Activated CD4-positive, alpha-beta T cell treated with anti-CD3 and anti-CD28 coated beads, Interleukin-2, amount 50 U/mL, for 16 hours (primary cell): ENCODE measurements around the gene MLPH.

Experiments
- DNase-seq: peaks from one replicate; pipeline ENCODE4 v3.0.0-alpha.2; 2020

MLPH gene

GRCh38 chr2:237572021-237572741, 85.1 kb downstream of the MLPH start:
- peak; percentile 84 for DNase-seq

GRCh38 chr2:237572742-237573101, 85.7 kb downstream of the MLPH start:
- no peak for DNase-seq

- DNase-seq, result no peak
Observed at GRCh38 chr2:237573721-237574415, 86.8 kb downstream of the MLPH start.

DNA sequence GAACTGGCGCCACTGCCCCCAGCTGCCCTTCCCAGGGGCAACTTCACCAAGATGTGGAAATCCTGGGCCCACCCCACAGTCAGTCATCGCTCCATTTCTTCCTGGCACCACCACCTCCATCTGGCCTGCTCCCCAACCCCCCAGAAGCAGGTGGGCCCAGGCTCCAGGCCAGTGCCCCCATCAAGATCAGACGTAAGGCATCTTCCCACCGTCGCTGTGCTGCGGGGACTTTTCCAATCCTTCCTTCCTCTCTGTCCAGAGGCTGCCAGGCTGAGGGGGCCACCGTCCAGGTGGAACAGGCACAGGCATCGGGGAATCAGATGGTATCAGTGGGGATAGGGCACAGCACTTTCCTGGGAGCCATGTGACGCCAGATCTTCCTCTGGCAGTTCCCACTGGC, 87.4 kb downstream of the MLPH start:
- DNase-seq, result no peak

DNA sequence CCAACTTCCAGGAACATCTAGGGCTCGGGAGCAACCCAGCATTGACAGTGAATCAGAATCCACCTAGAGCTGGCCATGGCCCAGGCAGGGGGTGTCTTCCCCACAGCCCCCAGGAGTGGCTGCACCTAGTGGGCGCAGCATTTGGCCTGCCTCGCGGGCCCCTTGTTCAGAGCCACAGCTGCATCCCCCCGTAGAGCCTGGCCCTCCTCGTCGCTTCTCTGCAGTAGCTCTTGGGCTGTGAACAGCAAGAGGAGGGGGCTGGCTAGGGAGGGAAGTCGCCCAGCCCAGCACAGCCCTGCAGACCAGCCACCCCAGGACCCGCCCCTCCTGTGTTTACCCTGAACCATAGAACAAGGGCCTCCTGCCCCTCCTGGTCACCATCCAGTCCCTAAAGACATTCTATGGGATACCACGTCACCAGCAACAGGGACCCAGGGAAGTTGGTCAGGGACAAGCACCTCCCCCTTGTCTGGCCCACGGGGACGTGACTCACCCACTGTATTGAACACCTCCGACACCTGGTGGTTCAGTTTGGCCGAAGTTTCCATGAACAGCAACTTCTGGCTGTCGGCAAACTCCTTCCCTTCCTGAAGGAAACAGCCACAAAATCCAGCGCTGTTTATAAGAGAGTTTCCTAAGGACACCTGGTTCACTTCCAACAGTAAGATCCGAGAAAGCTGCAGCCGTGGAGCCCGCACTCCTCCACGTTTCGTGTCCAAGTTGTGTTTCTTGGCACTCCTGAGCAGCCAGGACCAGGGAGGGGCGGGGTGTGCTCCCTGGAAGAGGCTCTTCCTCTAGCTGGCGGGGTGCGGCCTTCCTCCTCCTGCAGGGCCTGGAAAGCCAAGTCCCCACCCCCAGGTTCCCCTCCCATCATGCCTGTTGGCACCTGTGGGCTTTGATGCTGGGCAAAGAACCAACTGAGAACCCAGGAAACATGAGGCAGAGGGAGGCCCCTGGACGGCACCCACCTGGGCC, 88.1 kb downstream of the MLPH start:
- no peak for DNase-seq

GRCh38 chr2:237575869-237576862, 89.1 kb downstream of the MLPH start:
- no peak for DNase-seq

GRCh38 chr2:237576974-237577373, 89.9 kb downstream of the MLPH start:
- no peak for DNase-seq

DNA sequence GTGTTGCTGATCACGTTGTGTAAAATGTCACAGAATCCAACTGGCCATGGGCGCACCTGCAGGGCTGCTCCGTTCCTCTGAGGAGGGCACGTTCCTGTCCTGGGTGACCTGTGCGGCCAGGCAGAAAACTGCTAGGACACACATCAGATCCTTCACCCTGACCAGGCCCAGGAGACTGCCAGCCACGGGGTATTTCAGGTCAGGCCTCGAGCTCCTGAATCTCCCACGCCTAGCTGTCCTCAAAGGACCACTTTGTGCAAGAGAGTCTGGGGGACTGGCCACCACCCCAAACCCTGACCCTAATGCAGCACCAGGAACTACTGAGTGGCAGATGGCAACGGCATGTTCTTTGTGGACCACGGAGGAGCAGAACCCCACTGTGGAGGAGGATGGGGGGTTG, 90.4 kb downstream of the MLPH start:
- no peak for DNase-seq

GRCh38 chr2:237577956-237578870, 91.2 kb downstream of the MLPH start:
- no peak for DNase-seq

GRCh38 chr2:237581326-237581725, 94.3 kb downstream of the MLPH start:
- DNase-seq, result no peak

- peak; percentile 67 for DNase-seq
Observed at GRCh38 chr2:237581751-237582746, 95.0 kb downstream of the MLPH start.

DNA sequence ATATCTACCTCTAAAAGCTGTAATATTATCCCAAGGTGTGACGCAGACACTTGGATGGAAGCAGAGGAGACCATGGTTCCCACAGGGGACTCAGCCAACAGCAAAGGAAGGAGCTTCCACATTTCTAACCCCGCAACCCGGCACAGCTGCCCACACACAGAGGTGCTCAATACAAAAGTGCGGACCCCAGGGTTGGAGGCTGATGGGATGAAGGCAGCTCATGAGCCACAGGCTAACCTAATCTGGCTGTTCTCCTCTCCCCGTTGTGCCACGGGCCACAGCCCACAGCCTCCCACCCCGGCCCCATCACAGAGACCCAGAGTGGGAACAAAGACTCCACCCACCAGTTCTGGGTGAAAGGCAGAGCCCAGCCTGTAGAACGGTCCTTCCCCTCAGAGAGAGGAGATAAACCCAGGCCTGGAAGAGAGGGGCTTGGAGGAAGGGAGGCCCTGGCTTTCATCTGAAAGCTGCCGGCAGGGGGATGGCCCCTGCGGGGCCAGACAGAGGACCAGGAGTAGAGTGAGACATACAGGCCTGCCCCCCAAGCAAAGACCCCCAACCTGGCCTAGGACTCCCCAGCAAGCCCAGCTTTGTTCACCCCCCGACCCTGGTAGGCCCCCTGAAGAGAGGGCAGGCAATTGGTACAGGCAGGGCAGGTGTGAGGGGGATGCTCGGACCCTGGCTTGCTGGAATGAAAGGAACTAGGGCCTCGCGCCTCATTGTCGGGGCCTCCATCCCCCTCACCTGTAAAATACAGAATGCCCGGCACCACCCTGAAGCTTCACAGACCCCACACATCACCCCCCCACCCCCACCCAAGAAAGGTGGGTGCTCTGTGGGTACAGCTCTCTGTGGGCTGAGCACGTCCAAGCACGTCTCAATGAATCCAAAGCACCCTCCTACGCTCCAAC, 96.6 kb downstream of the MLPH start:
- DNase-seq, result no peak

DNA sequence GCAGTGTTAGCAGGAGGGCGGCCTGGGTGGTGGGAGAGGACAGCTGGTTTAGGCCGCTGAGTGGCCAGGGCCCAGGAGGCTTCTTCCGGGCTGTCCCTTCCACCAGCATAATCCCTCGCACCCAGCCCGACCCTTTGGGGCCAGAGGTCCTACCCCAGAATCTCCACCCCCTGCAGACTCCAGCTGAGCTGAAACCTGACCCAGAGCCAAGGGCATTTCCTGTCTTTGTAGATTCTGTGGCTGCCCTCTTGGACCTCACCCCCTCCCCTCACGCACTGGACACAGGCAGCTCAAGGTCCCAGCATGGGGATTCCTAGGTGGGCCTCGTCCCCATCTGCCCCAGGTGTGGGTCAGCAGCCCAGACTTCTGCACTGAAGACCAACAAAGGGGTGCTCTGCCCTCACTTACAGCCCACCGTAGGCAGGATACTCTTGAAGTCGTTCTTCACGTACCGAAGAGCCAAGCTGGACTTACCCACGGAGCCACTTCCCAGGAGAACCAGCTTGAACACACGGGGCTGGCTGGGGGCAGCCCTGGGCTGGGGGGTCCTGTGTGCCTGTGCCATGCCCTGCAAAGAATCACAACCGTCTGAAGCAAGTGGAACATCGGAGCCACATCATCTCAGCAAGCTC, 98.7 kb downstream of the MLPH start:
- DNase-seq, result no peak

GRCh38 chr2:237588044-237588696, 101.1 kb downstream of the MLPH start:
- DNase-seq, result no peak

DNA sequence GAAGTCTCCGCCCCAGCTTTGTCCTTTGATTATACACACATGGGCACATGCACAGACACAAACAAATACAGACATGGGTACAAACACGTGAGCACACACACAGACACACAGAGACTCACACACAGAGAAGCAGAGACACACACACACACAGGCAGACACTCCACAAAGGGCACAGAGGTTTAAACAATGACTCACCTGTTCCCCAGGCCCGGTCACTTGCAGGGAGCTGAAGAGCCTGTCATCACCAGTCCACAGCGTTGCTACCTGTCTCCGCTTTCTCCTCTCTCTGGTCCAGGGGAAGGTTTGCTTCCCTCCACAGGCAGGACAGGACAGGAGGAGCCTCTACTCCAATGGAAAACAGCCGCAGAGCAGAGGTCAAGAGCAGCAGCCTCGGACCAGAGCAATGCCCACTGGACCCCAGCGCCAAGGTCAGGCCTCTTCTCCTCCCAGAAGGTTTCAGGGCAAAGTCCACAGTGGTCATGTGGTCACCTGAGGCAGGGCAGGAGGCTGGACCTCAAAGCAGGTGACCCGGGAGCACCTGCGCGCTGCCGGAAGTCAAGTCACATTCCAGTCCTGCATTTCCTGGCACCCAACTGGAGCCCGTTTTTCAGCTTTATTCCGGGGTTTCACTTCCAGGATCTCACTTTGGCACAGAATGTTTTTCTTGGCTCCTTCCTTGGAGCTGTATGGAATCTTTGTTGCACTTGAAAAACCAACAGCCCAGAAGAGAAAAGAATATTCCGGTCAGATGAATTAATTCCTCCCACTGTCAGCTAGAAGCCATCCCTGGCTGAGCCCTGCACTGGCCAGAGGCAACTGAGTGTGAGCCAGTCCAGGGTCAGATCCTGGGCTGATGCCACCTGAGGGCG, 103.5 kb downstream of the MLPH start, which contains the start of gene RAB17:
Gene RAB17 (minus strand): TSS at position 463 of the 869 bp plus-strand sequence. CDS start 4,580 bp downstream, outside the sequence.
- DNase-seq, result no peak

GRCh38 chr2:237591141-237591881, 104.3 kb downstream of the MLPH start:
- no peak for DNase-seq
